GM12864 (cell line): ENCODE data around the gene HS6ST3.

Source experiments
- DNase-seq: peaks from one replicate; pipeline ENCODE4 v3.0.0-alpha.2; 2011; ENCODE audit warnings: low read depth
- H3K4me3 ChIP-seq: 2 replicates; pipeline ENCODE4 v1.5.1; 2011; ENCODE audit warnings: mild to moderate bottlenecking, low read depth, low read length, control low read depth
- CTCF ChIP-seq: IDR thresholded peaks from 2 replicates; pipeline ENCODE4 v1.5.1; 2011; ENCODE audit warnings: low read depth, mild to moderate bottlenecking, moderate library complexity, low read length, control low read depth, inconsistent platforms; ENCODE audit errors: missing control alignments

Gene HS6ST3

DNA sequence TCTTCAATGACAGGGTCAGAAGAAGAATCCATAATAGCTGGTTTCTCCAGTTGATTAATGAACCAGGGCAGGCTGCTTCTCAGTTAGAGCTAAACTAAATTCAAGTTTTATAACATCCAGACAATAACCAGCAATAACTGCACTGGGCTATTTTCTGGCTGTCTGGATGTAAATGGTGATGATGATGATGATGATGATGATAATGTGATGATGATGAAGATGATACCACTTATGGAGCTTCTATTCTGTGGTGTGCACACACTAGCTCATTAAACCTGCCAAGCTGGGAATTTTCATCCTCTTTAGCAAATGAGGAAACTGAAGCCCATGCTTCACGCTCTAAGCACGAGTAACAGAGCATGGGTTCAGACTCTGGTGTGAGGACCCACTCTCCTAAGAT is 772.2 kb downstream of the HS6ST3 start:
- DNase-seq, result no peak
- TF ChIP-seq CTCF, result no peak
- no peak overlapping the region for H3K4me3 ChIP-seq

DNA sequence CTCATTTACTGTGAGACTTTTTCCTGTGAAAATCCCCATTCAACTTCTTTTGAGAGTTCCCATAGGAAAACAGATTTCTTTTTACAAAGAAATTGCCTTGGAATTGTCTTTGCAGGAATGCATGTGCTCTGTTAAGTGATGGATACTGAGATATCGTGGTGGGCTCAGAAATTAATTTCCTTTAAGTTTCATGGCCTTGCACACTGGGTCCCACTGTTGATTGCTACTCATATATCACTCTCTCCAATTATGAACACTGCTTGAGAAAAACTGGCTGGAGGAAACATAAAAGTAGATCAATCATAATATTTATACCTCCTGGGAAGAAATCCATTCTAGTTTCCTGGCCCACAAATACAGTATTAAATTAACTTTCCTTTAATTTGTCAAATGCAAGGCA is 773.1 kb downstream of the HS6ST3 start:
- TF ChIP-seq CTCF, result no peak
- no peak for DNase-seq
- no peak overlapping the region for H3K4me3 ChIP-seq

GRCh38 chr13:96871469-96871868 is 781.6 kb downstream of the HS6ST3 start:
- DNase-seq, result no peak
- H3K4me3 ChIP-seq, result no peak overlapping the region
- TF ChIP-seq CTCF, result no peak

- H3K4me3 ChIP-seq, result no peak overlapping the region
- DNase-seq, result no peak
- no peak for TF ChIP-seq CTCF
These were observed 790.5 kb downstream of the HS6ST3 start for GRCh38 chr13:96880419-96880818.
